AG04449 (cell line): ENCODE results near the gene CDK19.
"Not testable (repeated sequence)": the region's sequence is repeated elsewhere in the genome, so short reads cannot be mapped to it uniquely, and the experiment has no call there.

Source experiments
- CTCF ChIA-PET: fragments of 350-600 bp; formaldehyde crosslinking; extraction: SDS; loops from one replicate; lab custom pipeline; 2021; ENCODE audit warnings: antibody characterized with exemption; lab: Yijun Ruan, JAX
- POLR2A ChIA-PET: fragments of 400-600, 350-600 bp; formaldehyde crosslinking; extraction: SDS; loops from one replicate; lab custom pipeline; 2020; ENCODE audit warnings: antibody characterized with exemption, inconsistent platforms; lab: Yijun Ruan, JAX
- DNase-seq: peaks from one replicate; pipeline ENCODE4 v3.0.0-alpha.2; 2010; ENCODE audit warnings: low read depth, low spot score
- H3K4me3 ChIP-seq: 2 replicates; pipeline ENCODE4 v1.5.1; 2011; ENCODE audit warnings: low read depth, mild to moderate bottlenecking, control low read depth, low read length
- CTCF ChIP-seq: IDR thresholded peaks from one replicate; pipeline ENCODE4 v1.5.1; 2011; ENCODE audit warnings: mild to moderate bottlenecking, moderate library complexity, low read length, control low read depth, inconsistent platforms; ENCODE audit not compliant: insufficient read depth; ENCODE audit errors: missing control alignments

Gene CDK19

GRCh38 chr6:110856296-110856695 lies 41.0 kb upstream of the CDK19 start:
- TF ChIP-seq CTCF, result no peak
- ChIA-PET POLR2A (no interaction called here), CTCF (no interaction called here)
- H3K4me3 ChIP-seq, result no peak overlapping the region
- DNase-seq, result no peak

GRCh38 chr6:110853754-110854477 lies 38.6 kb upstream of the CDK19 start:
- CTCF ChIA-PET, result no interaction called here
- TF ChIP-seq CTCF, result no peak
- POLR2A ChIA-PET, result interaction anchor here (2.1 kb wide), 1 partner anchor 21 kb away, joined by 8 read pairs; the partner anchor contains the start of gene AMD1
- no peak for DNase-seq
- H3K4me3 ChIP-seq, result no peak overlapping the region

GRCh38 chr6:110852773-110853172 lies 37.5 kb upstream of the CDK19 start:
- ChIA-PET POLR2A (no interaction called here), CTCF (no interaction called here)
- no peak for DNase-seq
- no peak for TF ChIP-seq CTCF
- H3K4me3 ChIP-seq, result no peak overlapping the region

DNA sequence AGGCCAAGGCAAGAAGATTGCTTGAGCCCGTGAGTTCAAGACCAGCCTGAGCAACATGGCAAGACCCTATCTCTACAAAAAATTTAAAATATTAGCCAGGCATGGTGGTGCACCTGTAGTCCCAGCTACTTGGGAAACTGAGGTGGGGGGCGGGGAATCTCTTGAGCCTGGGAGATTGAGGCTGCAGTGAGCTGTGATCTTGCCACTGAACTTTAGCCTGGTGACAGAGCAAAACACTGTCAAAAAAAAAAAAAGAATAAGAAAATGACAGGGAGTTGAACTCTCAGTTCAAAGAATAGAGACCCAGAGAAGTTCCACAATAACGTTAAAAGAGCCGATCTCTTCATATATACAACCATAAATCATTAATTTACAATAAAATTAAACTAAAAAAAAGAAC lies 34.5 kb upstream of the CDK19 start:
- POLR2A ChIA-PET, result no interaction called here
- CTCF ChIA-PET, result no interaction called here
- DNase-seq, result no peak
- no peak for TF ChIP-seq CTCF
- no peak overlapping the region for H3K4me3 ChIP-seq

GRCh38 chr6:110841266-110841665 lies 26.0 kb upstream of the CDK19 start:
- ChIA-PET POLR2A (no interaction called here), CTCF (no interaction called here)
- no peak overlapping the region for H3K4me3 ChIP-seq
- no peak for TF ChIP-seq CTCF
- DNase-seq, result no peak

- H3K4me3 ChIP-seq, POLR2A ChIA-PET, CTCF ChIA-PET, DNase-seq: not testable (repeated sequence)
These were observed 20.5 kb upstream of the CDK19 start for GRCh38 chr6:110835751-110836150.

GRCh38 chr6:110833831-110834230 lies 18.6 kb upstream of the CDK19 start:
- DNase-seq, result no peak
- no peak overlapping the region for H3K4me3 ChIP-seq
- CTCF ChIA-PET, result no interaction called here
- POLR2A ChIA-PET, result no interaction called here
- TF ChIP-seq CTCF, result no peak
